Vagina (tissue), 2 donors: Measurements from ENCODE around the gene SLC25A51. TPM values are rescaled to one million over a fixed set of nuclear protein-coding genes. Genes with fewer than 3 reads are reported as not detected.

Experiments
- DNase-seq, 2 donors: peaks; one replicate each; pipeline ENCODE4 v3.0.0-alpha.2; 2017; ENCODE audit errors: extremely low spot score in 2 of 2
- H3K27ac ChIP-seq: fragments of 200-600 bp; sonication (generic); one replicate; pipeline ENCODE4 v1.5.1; 2019
- H3K27me3 ChIP-seq: fragments of 200-600 bp; sonication (generic); one replicate; pipeline ENCODE4 v1.5.1; 2019
- H3K36me3 ChIP-seq, 2 donors: fragments of 200-600 bp; sonication (generic); one replicate each; pipeline ENCODE4 v1.5.1; 2017 to 2019
- H3K4me1 ChIP-seq: fragments of 200-600 bp; sonication (generic); one replicate; pipeline ENCODE4 v1.5.1; 2019
- H3K4me3 ChIP-seq, 2 donors: fragments of 200-600 bp; sonication (generic); 1 replicate in 1 of 2; 2 replicates in 1 of 2; pipeline ENCODE4 v1.5.1; 2016 to 2019
- H3K9me3 ChIP-seq: fragments of 200-600 bp; sonication (generic); one replicate; pipeline ENCODE4 v1.5.1; 2019
- POLR2A ChIP-seq, 2 donors: fragments of 450-650 bp; IDR thresholded peaks; one replicate each; pipeline ENCODE4 v1.6.1; 2017; ENCODE audit warnings: antibody characterized with exemption in 2 of 2, mild to moderate bottlenecking in 2 of 2, moderate library complexity in 2 of 2
- POLR2AphosphoS5 ChIP-seq, 2 donors: sonication (generic); formaldehyde crosslinking; IDR thresholded peaks; one replicate each; pipeline ENCODE4 v1.9.0; 2017; ENCODE audit warnings: antibody characterized with exemption in 2 of 2, mild to moderate bottlenecking in 2 of 2, low read depth in 1 of 2; ENCODE audit not compliant: insufficient read depth in 1 of 2
- intact Hi-C: fragments of 100-400 bp; cut with DNase I; formaldehyde crosslinking; loops from one replicate; pipeline ENCODE4 v1.15.1; 2023
- small RNA-seq: library from RNA; depleted of rRNA; stranded (forward); fragments of <200 nt; gene quantifications from one replicate; pipeline ENCODE3, GENCODE V24; 2016
- total RNA-seq: library from RNA; depleted of rRNA; stranded (reverse); fragments of >200 nt; gene quantifications from one replicate; pipeline ENCODE4 v1.2.3, GENCODE V29; 2016
- TF ChIP-seq, protein P1 (sequence below), 3 experiments: fragments of 450-650 bp in 2 of 3; fragments of 200-600 bp in 1 of 3; sonication (generic) in 1 of 3; IDR thresholded peaks; one replicate each; pipeline ENCODE4 v1.5.1; 2017 to 2019; ENCODE audit warnings: antibody characterized with exemption in 3 of 3, mild to moderate bottlenecking in 2 of 3, moderate library complexity in 2 of 3

SLC25A51 gene
- total RNA-seq, 1 donor from 2014 or later, result 26.0 TPM

DNA sequence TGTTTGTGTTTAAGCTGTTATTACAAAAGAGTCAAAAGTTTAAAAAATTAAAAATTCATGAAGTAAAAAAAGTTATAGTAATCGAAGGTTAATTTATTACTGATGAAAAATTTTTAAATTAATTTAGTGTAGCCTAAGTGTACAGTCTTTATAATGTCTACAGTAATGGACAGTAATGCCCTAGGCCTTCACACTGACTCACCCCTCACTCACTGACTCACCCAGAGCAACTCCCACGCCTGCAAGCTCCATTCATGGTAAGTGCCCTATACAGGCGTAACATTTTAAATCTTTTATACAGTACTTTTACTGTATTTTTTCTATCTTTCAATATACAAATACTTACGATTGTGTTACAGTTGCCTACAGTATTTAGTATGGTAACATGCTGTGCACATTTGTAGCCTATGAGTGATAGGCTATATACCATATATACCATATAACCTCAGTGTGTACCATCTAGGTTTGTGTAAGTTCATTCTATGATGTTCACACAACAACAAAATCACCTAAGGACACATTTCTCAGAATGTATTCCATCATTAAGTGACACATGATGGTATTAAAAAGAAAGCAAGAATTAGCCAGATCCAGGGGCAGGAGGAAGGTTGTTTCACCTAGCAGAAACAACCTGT is 63.2 kb downstream of the SLC25A51 start:
- H3K27me3 ChIP-seq, result no peaks in the 10 kb centered on the region
- TF ChIP-seq POLR2A (IDR thresholded peaks at IDR 0.05) (no peak), POLR2AphosphoS5 (IDR thresholded peaks at IDR 0.05; ENCODE audit: insufficient read depth in 1 of 2, low read depth in 1 of 2) (no peak)
- H3K36me3 ChIP-seq, result no peaks in the 10 kb centered on the region
- intact Hi-C loops, result no loop called here
- no peak overlapping the region for H3K4me3 ChIP-seq
- no peak overlapping the region for H3K27ac ChIP-seq
- H3K4me1 ChIP-seq, result peaks cover 7% of the 10 kb centered on the region
- DNase-seq, result no peak
- H3K9me3 ChIP-seq, result no peaks in the 10 kb centered on the region

DNA sequence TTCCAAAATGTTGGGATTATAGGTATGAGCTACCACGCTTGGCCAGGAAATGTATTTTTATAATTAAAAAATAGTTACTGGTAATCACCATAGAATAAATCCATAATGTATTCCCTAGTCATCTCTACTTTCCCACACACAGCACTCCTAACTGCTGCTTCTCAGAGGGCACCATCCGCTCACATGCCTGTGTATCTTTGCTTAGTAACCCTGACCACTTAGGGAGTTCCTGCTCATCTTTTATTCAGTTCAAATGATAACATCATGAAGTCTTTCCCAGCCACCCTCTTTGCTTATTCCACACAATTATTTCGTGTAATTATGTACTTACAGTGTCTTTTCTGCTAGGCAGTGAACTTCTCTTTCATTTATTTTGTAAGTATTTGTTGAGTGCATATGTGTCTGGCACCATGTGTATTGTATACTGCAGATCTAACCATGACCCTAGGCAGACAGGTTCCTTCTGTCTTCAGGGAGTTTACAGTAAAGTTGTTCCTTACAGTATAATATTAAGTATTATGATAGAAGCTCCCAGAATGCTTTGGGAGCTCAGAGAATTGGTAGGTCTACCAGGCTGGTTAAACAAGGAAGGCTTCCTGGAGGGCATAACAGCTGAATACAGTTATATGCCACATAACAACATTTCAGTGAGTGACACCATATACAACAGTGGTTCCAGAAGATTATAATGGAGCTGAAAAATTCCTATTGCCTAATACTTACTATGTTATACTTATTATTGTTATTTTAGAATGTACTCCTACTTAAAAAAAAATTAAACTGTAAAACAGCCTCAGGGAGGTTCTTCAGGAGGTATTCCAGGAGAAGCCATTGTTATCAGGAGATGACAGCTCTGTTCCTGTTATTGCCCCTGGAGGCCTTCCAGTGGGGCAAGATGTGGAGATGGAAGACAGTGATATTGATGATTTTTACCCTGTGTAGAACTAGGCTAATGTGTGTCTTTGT is 64.1 kb downstream of the SLC25A51 start:
- no peak for TF ChIP-seq POLR2AphosphoS5 (IDR thresholded peaks at IDR 0.05; ENCODE audit: insufficient read depth in 1 of 2, low read depth in 1 of 2)
- no peak for TF ChIP-seq POLR2A (IDR thresholded peaks at IDR 0.05)
- TF ChIP-seq, protein P1, sequence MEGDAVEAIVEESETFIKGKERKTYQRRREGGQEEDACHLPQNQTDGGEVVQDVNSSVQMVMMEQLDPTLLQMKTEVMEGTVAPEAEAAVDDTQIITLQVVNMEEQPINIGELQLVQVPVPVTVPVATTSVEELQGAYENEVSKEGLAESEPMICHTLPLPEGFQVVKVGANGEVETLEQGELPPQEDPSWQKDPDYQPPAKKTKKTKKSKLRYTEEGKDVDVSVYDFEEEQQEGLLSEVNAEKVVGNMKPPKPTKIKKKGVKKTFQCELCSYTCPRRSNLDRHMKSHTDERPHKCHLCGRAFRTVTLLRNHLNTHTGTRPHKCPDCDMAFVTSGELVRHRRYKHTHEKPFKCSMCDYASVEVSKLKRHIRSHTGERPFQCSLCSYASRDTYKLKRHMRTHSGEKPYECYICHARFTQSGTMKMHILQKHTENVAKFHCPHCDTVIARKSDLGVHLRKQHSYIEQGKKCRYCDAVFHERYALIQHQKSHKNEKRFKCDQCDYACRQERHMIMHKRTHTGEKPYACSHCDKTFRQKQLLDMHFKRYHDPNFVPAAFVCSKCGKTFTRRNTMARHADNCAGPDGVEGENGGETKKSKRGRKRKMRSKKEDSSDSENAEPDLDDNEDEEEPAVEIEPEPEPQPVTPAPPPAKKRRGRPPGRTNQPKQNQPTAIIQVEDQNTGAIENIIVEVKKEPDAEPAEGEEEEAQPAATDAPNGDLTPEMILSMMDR (IDR thresholded peaks at IDR 0.05), result no peak
- Histone ChIP-seq H3K27me3 (no peaks in the 10 kb centered on the region), H3K4me3 (no peak overlapping the region), H3K36me3 (no peaks in the 10 kb centered on the region), H3K9me3 (no peaks in the 10 kb centered on the region), H3K27ac (no peak overlapping the region), H3K4me1 (peaks cover 7% of the 10 kb centered on the region)
- intact Hi-C loops, result no loop called here
- DNase-seq, result no peak

Small RNAs within 50 kb of the gene (small RNA-seq; reads per million reads assigned to genes)
- gene RNU7-124P, result not detected

Other genes with a start within 250 kb of the SLC25A51 start
- 4.7 TPM for gene TRMT10B, start 150.3 kb downstream of the SLC25A51 start, total RNA-seq
- gene EXOSC3, start 119.1 kb downstream of the SLC25A51 start, total RNA-seq, result 77.8 TPM
- gene DCAF10, start 103.3 kb downstream of the SLC25A51 start, total RNA-seq, result 27.5 TPM
- 20.9 TPM for gene SHB, start 165.1 kb upstream of the SLC25A51 start, total RNA-seq